Skeletal muscle tissue (tissue), 4 donors: ENCODE data around the gene RHOF. TPM values are rescaled to one million over a fixed set of nuclear protein-coding genes. Genes with fewer than 3 reads are reported as not detected.
A peak's percentile ranks its signal among the peaks of the same experiment; 100 is the strongest.

Experiments
- H3K27ac ChIP-seq: one replicate; pipeline ENCODE4 v1.7.0; 2013; ENCODE audit warnings: mild to moderate bottlenecking, low read depth, low read length, inconsistent platforms
- H3K27me3 ChIP-seq, 3 donors: one replicate each; pipeline ENCODE4 v1.7.0; 2013; ENCODE audit warnings: low read length in 3 of 3; ENCODE audit not compliant: control insufficient read depth in 3 of 3, insufficient read depth in 3 of 3
- H3K36me3 ChIP-seq, 3 donors: one replicate each; pipeline ENCODE4 v1.7.0; 2013; ENCODE audit warnings: low read length in 3 of 3; ENCODE audit not compliant: control insufficient read depth in 3 of 3, insufficient read depth in 3 of 3
- H3K4me1 ChIP-seq, 3 donors: one replicate each; pipeline ENCODE4 v1.7.0; 2013; ENCODE audit warnings: low read length in 3 of 3, mild to moderate bottlenecking in 3 of 3; ENCODE audit not compliant: control insufficient read depth in 3 of 3, insufficient read depth in 3 of 3
- H3K4me3 ChIP-seq, 3 donors: one replicate each; pipeline ENCODE4 v1.7.0; 2013; ENCODE audit warnings: low read length in 3 of 3
- H3K9ac ChIP-seq, 3 donors: one replicate each; pipeline ENCODE4 v1.7.0; 2013; ENCODE audit warnings: low read length in 3 of 3, mild to moderate bottlenecking in 3 of 3, moderate library complexity in 2 of 3, low read depth in 1 of 3
- H3K9me3 ChIP-seq, 3 donors: one replicate each; pipeline ENCODE4 v1.7.0; 2013; ENCODE audit warnings: low read length in 3 of 3; ENCODE audit not compliant: control insufficient read depth in 3 of 3
- total RNA-seq: library from RNA; depleted of rRNA; stranded (reverse); fragments of >200 nt; gene quantifications from one replicate; pipeline ENCODE4 v1.2.3, GENCODE V29; 2014
- donor health status: Osteomylitis.

The RHOF gene
- total RNA-seq = 2.1 TPM

GRCh38 chr12:121793440-121793837, at the start of gene RHOF:
TSS of gene RHOF (minus strand) at chr12:121793688. CDS start at chr12:121793633, 55 bp downstream.
- Histone ChIP-seq H3K27ac (peak within 1 kb of the TSS; percentile 100), H3K9me3 (no peaks in the 10 kb centered on the region), H3K36me3 (peaks cover 5 to 7% (median 6%) of the 10 kb centered on the region in 3 donors), H3K9ac (peak within 1 kb of the TSS; percentile 43 to 79 (median 64)), H3K4me3 (peak within 1 kb of the TSS; percentile 71 to 83 (median 77)), H3K4me1 (peaks cover 52 to 76% (median 69%) of the 10 kb centered on the region in 3 donors), H3K27me3 (no peaks in the 10 kb centered on the region)

- H3K4me3 ChIP-seq = peak overlapping the region; percentile 81 to 94 (median 84)
- no peak overlapping the region for H3K27ac ChIP-seq
- H3K4me1 ChIP-seq = peaks cover 5 to 11% (median 8%) of the 10 kb centered on the region in 3 donors
- no peaks in the 10 kb centered on the region for H3K36me3 ChIP-seq
- no peaks in the 10 kb centered on the region for H3K27me3 ChIP-seq
- H3K9me3 ChIP-seq = no peaks in the 10 kb centered on the region
- peak overlapping the region; percentile 69 to 84 (median 81) for H3K9ac ChIP-seq
Measured at GRCh38 chr12:121839993-121840761, 46.7 kb upstream of the RHOF start.

GRCh38 chr12:121839106-121839992, 45.9 kb upstream of the RHOF start:
- H3K4me1 ChIP-seq = peaks cover 5 to 11% (median 8%) of the 10 kb centered on the region in 3 donors
- no peaks in the 10 kb centered on the region for H3K36me3 ChIP-seq
- H3K27me3 ChIP-seq = no peaks in the 10 kb centered on the region
- no peaks in the 10 kb centered on the region for H3K9me3 ChIP-seq
- H3K9ac ChIP-seq = peak overlapping the region; percentile 69 to 84 (median 81)
- no peak overlapping the region for H3K27ac ChIP-seq
- peak overlapping the region; percentile 81 to 94 (median 84) for H3K4me3 ChIP-seq

GRCh38 chr12:121838126-121838525, 44.6 kb upstream of the RHOF start:
- no peaks in the 10 kb centered on the region for H3K9me3 ChIP-seq
- no peaks in the 10 kb centered on the region for H3K36me3 ChIP-seq
- H3K27ac ChIP-seq = no peak overlapping the region
- H3K4me1 ChIP-seq = peaks cover 5 to 11% (median 8%) of the 10 kb centered on the region in 3 donors
- H3K27me3 ChIP-seq = no peaks in the 10 kb centered on the region
- no peak overlapping the region for H3K9ac ChIP-seq
- no peak overlapping the region for H3K4me3 ChIP-seq

- no peak overlapping the region for H3K27ac ChIP-seq
- H3K9me3 ChIP-seq = no peaks in the 10 kb centered on the region
- no peaks in the 10 kb centered on the region for H3K27me3 ChIP-seq
- H3K36me3 ChIP-seq = no peaks in the 10 kb centered on the region
- no peak overlapping the region for H3K4me3 ChIP-seq
- no peak overlapping the region for H3K9ac ChIP-seq
- peaks cover 5 to 11% (median 8%) of the 10 kb centered on the region in 3 donors for H3K4me1 ChIP-seq
Measured at GRCh38 chr12:121837680-121838079, 44.2 kb upstream of the RHOF start.

- Histone ChIP-seq H3K9me3 (no peaks in the 10 kb centered on the region), H3K27me3 (no peaks in the 10 kb centered on the region), H3K9ac (no peak overlapping the region), H3K36me3 (peaks cover 37 to 46% (median 43%) of the 10 kb centered on the region in 3 donors), H3K4me3 (no peak overlapping the region), H3K4me1 (peaks cover 0 to 7% (median 0%) of the 10 kb centered on the region in 3 donors), H3K27ac (no peak overlapping the region)
Measured at GRCh38 chr12:121831571-121832245, 38.2 kb upstream of the RHOF start.

- peaks cover 0 to 7% (median 0%) of the 10 kb centered on the region in 3 donors for H3K4me1 ChIP-seq
- no peak overlapping the region for H3K9ac ChIP-seq
- H3K27ac ChIP-seq = no peak overlapping the region
- H3K36me3 ChIP-seq = peaks cover 42 to 52% (median 50%) of the 10 kb centered on the region in 3 donors
- H3K9me3 ChIP-seq = no peaks in the 10 kb centered on the region
- H3K4me3 ChIP-seq = no peak overlapping the region
- no peaks in the 10 kb centered on the region for H3K27me3 ChIP-seq
Measured at GRCh38 chr12:121830588-121831265, 37.2 kb upstream of the RHOF start.

GRCh38 chr12:121830134-121830533, 36.6 kb upstream of the RHOF start:
- Histone ChIP-seq H3K36me3 (peaks cover 44 to 52% (median 52%) of the 10 kb centered on the region in 3 donors), H3K27me3 (no peaks in the 10 kb centered on the region), H3K9ac (no peak overlapping the region), H3K27ac (no peak overlapping the region), H3K9me3 (no peaks in the 10 kb centered on the region), H3K4me3 (no peak overlapping the region), H3K4me1 (peaks cover 0 to 7% (median 0%) of the 10 kb centered on the region in 3 donors)

- no peaks in the 10 kb centered on the region for H3K27me3 ChIP-seq
- peaks cover 0 to 7% (median 0%) of the 10 kb centered on the region in 3 donors for H3K4me1 ChIP-seq
- H3K4me3 ChIP-seq = no peak overlapping the region
- peaks cover 46 to 58% (median 55%) of the 10 kb centered on the region in 3 donors for H3K36me3 ChIP-seq
- no peaks in the 10 kb centered on the region for H3K9me3 ChIP-seq
- H3K9ac ChIP-seq = no peak overlapping the region
- H3K27ac ChIP-seq = no peak overlapping the region
Measured at GRCh38 chr12:121829250-121829918, 35.9 kb upstream of the RHOF start.
